BJ (cell line): Measurements from ENCODE around the gene TNS3. TPM values are rescaled to one million over a fixed set of nuclear protein-coding genes. Genes with fewer than 3 reads are reported as not detected.
"Not testable (repeated sequence)": the region's sequence is repeated elsewhere in the genome, so short reads cannot be mapped to it uniquely, and the experiment has no call there.

Experiments
- CTCF ChIA-PET: fragments of 350-600 bp; formaldehyde crosslinking; extraction: SDS; loops from one replicate; lab custom pipeline; 2021; ENCODE audit warnings: antibody characterized with exemption, inconsistent platforms; lab: Yijun Ruan, JAX
- POLR2A ChIA-PET: fragments of 300-600 bp; sonication (Branson Sonifier 250); formaldehyde crosslinking; extraction: SDS; loops from one replicate; lab custom pipeline; 2021; ENCODE audit warnings: antibody characterized with exemption; lab: Charles Lee
- DNase-seq: peaks from one replicate; pipeline ENCODE4 v3.0.0-alpha.2; 2011; ENCODE audit warnings: low read depth
- H3K27me3 ChIP-seq: 2 replicates; pipeline ENCODE4 v1.6.0; 2011; ENCODE audit warnings: low read length; ENCODE audit not compliant: control insufficient read depth, insufficient read depth
- H3K36me3 ChIP-seq: 2 replicates; pipeline ENCODE4 v1.5.1; 2011; ENCODE audit warnings: low read length; ENCODE audit not compliant: control insufficient read depth, insufficient read depth
- H3K4me3 ChIP-seq: 2 replicates; pipeline ENCODE4 v1.5.1; 2011; ENCODE audit warnings: low read depth, mild to moderate bottlenecking, control low read depth, low read length
- polyA plus RNA-seq: library from polyadenylated mRNA; depleted of rRNA; stranded (reverse); fragments of >200 nt; gene quantifications from 2 replicates; pipeline ENCODE4 v1.2.3, GENCODE V29; 2011
- TF ChIP-seq, protein P1 (sequence below): IDR thresholded peaks from 2 replicates; pipeline ENCODE4 v1.5.1; 2011; ENCODE audit warnings: low read depth, mild to moderate bottlenecking, control low read depth, inconsistent platforms, low read length, moderate library complexity; ENCODE audit not compliant: insufficient read depth

The TNS3 gene
- polyA plus RNA-seq, 1 experiment, result 126 TPM

DNA sequence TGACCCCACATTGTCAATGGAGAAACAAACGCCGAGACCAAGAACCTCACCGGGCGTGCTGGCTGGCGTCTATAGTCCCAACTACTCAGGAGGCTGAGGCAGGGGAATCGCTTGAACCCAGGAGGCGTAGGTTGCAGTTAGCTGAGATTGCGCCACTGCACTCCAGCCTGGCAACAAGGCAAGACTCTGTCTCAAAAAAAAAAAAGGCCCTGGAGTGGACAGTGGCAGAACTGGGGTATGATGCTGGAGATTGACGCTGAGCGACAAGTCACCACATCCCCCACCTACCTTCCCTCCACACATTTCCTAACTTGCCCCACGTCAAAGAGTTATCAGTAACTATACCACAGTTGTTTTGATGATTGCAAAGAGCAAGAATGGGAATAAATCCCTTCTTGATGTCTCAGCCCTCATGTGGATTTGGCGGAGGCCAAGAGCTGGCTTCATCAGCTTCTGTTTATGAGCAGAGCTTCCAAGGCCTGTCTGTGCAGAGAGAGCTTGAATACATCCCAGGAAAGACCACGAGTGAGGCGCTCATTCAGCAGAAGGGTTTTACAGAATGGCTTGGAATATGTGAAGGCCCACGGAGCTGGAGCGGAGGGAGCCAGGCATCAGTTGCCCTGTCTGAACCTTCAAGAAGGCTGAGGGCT, 28.0 kb upstream of the TNS3 start:
- POLR2A ChIA-PET, result interaction anchor here (0.6 to 1.4 kb wide), 5 partner anchors 9 to 177 kb away, joined by 3 to 11 read pairs (median 5); no protein-coding TSS in a partner anchor
- no peak for DNase-seq
- H3K4me3 ChIP-seq, result no peak overlapping the region
- H3K36me3 ChIP-seq, result no peaks in the 10 kb centered on the region
- CTCF ChIA-PET, result interaction anchor here (0.9 to 2.2 kb wide), 7 partner anchors 10 to 210 kb away, joined by 3 to 10 read pairs (median 3); partner anchors contain the start of gene TNS3
- H3K27me3 ChIP-seq, result no peaks in the 10 kb centered on the region
- TF ChIP-seq, protein P1, sequence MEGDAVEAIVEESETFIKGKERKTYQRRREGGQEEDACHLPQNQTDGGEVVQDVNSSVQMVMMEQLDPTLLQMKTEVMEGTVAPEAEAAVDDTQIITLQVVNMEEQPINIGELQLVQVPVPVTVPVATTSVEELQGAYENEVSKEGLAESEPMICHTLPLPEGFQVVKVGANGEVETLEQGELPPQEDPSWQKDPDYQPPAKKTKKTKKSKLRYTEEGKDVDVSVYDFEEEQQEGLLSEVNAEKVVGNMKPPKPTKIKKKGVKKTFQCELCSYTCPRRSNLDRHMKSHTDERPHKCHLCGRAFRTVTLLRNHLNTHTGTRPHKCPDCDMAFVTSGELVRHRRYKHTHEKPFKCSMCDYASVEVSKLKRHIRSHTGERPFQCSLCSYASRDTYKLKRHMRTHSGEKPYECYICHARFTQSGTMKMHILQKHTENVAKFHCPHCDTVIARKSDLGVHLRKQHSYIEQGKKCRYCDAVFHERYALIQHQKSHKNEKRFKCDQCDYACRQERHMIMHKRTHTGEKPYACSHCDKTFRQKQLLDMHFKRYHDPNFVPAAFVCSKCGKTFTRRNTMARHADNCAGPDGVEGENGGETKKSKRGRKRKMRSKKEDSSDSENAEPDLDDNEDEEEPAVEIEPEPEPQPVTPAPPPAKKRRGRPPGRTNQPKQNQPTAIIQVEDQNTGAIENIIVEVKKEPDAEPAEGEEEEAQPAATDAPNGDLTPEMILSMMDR, result no peak

DNA sequence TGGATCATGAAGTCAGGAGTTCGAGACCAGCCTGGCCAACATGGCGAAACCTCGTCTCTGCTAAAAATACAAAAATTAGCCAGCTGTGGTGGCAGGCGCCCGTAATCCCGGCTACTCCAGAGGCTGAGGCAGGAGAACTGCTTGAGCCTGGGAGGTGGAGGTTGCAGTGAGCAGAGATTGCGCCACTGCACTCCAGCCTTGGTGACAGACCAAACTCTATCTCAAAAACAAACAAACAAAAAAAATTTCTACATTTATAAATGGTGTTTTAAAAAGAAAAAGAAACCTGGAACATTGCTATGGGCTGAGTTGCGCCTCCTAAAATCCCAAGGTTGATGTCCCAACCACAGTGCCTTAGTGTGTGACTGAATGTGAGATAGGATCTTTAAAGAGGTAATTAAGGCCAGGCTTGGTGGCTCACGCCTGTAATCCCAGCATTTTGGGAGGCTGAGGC, 24.7 kb upstream of the TNS3 start:
- H3K36me3 ChIP-seq, CTCF ChIA-PET, POLR2A ChIA-PET, H3K4me3 ChIP-seq, H3K27me3 ChIP-seq, DNase-seq: not testable (repeated sequence)

GRCh38 chr7:47605816-47606575, 24.1 kb upstream of the TNS3 start:
- DNase-seq, result no peak
- H3K4me3 ChIP-seq, result no peak overlapping the region
- TF ChIP-seq, protein P1, result no peak
- no peaks in the 10 kb centered on the region for H3K27me3 ChIP-seq
- ChIA-PET POLR2A (no interaction called here), CTCF (no interaction called here)
- H3K36me3 ChIP-seq, result no peaks in the 10 kb centered on the region

DNA sequence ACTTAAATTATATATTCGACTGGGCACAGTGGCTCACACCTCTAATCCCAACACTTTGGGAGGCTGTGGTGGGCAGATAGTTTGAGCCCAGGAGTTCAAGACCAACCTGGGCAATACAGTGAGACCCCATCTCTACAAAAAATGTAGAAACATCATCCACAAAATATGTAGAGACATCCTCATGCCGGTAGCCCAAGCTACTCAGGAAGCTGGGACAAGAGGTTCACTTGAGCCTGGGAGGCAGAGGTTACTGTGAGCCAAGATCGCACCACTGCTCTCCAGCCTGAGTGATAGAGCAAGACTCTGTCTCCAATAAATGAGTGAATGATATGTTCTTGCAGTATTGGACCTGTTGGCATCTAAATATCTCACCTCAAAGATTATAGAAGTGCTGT, 22.6 kb upstream of the TNS3 start:
- no peak for DNase-seq
- ChIA-PET POLR2A (no interaction called here), CTCF (no interaction called here)
- Histone ChIP-seq H3K4me3 (no peak overlapping the region), H3K27me3 (no peaks in the 10 kb centered on the region), H3K36me3 (no peaks in the 10 kb centered on the region)
- TF ChIP-seq, protein P1, result no peak

DNA sequence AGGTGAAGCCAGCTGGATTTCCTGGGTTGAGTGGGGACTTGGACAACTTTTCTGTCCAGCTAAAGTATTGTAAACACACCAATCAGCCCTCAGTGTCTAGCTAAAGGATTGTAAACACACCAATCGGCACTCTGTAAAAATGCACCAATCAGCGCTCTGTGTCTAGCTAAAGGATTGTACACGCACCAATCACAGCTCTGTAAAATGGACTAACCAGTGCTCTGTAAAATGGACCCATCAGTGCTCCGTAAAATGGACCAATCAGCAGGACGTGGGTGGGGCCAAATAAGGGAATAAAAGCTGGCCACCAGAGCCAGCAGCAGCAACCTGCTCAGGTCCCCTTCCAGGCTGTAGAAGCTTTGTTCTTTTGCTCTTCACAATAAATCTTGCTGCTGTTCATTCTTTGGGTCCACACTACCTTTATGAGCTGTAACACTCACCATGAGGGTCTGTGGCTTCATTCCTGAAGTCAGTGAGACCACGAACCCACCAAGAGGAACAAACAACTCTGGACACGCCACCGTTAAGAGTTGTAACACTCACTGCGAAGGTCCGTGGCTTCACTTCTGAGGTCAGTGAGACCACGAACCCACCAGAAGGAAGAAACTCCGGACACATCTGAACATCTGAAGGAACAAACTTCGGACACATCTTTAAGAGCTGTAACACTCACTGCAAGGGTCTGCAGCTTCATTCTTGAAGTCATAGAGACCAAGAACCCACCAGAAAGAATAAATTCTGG, 21.8 kb upstream of the TNS3 start:
- DNase-seq, H3K4me3 ChIP-seq, H3K27me3 ChIP-seq, POLR2A ChIA-PET, H3K36me3 ChIP-seq: not testable (repeated sequence)
- CTCF ChIA-PET, result interaction anchor here (0.7 kb wide), 1 partner anchor 23 kb away, joined by 3 read pairs; no protein-coding TSS in a partner anchor
